Tibial artery (tissue), 4 donors: Measurements from ENCODE around the gene SCGB1C2.

Experiments
- DNase-seq, 2 donors: peaks; one replicate each; pipeline ENCODE4 v3.0.0-alpha.2; 2019
- H3K27ac ChIP-seq, 2 donors: fragments of 200-600 bp; sonication (generic) in 1 of 2; 1 replicate in 1 of 2; 2 replicates in 1 of 2; pipeline ENCODE4 v1.5.1; 2018 to 2019; ENCODE audit warnings: mild to moderate bottlenecking in 1 of 2
- H3K27me3 ChIP-seq, 2 donors: fragments of 200-600 bp; sonication (generic) in 1 of 2; one replicate each; pipeline versions ENCODE4 v1.5.1 to v1.6.0; 2016 to 2019
- H3K36me3 ChIP-seq, 3 donors: fragments of 200-600 bp; sonication (generic) in 2 of 3; one replicate each; pipeline ENCODE4 v1.5.1; 2016 to 2019; ENCODE audit warnings: mild to moderate bottlenecking in 2 of 3
- H3K4me1 ChIP-seq, 4 donors: fragments of 200-600 bp; sonication (generic) in 2 of 4; 1 replicate in 3 of 4; 2 replicates in 1 of 4; pipeline ENCODE4 v1.5.1; 2016 to 2019
- H3K4me3 ChIP-seq, 2 donors: fragments of 200-600 bp; sonication (generic) in 1 of 2; 1 replicate in 1 of 2; 2 replicates in 1 of 2; pipeline ENCODE4 v1.5.1; 2018 to 2019; ENCODE audit warnings: mild to moderate bottlenecking in 2 of 2
- H3K9me3 ChIP-seq, 3 donors: fragments of 200-600 bp; sonication (generic) in 1 of 3; one replicate each; pipeline ENCODE4 v1.5.1; 2016 to 2019
- CTCF ChIP-seq, 2 experiments: fragments of 200-600 bp in 1 of 2; fragments of 450-650 bp in 1 of 2; IDR thresholded peaks; one replicate each; pipeline ENCODE4 v1.5.1; 2017 to 2019; ENCODE audit warnings: antibody characterized with exemption in 2 of 2, mild to moderate bottlenecking in 1 of 2, moderate library complexity in 1 of 2
- intact Hi-C: fragments of 100-400 bp; cut with DNase I; formaldehyde crosslinking; loops from one replicate; pipeline ENCODE4 v1.15.0; 2023; ENCODE audit warnings: low total_unique reads

SCGB1C2 gene

GRCh38 chr17:145671-146541 lies 8.5 kb downstream of the SCGB1C2 start:
- Histone ChIP-seq H3K27me3 (peaks cover 0 to 5% of the 10 kb centered on the region in 2 donors), H3K36me3 (no peaks in the 10 kb centered on the region), H3K9me3 (no peaks in the 10 kb centered on the region), H3K4me1 (peaks cover 0 to 4% (median 1%) of the 10 kb centered on the region in 4 donors), H3K27ac (no peak overlapping the region), H3K4me3 (no peak overlapping the region)
- DNase-seq, result peak in 1 of 2 donors; percentile 52
- intact Hi-C loops, result no loop called here
- TF ChIP-seq CTCF (IDR thresholded peaks at IDR 0.05), result no peak

- no peaks in the 10 kb centered on the region for H3K9me3 ChIP-seq
- peaks cover 0 to 4% (median 1%) of the 10 kb centered on the region in 4 donors for H3K4me1 ChIP-seq
- H3K27me3 ChIP-seq, result peaks cover 0 to 5% of the 10 kb centered on the region in 2 donors
- no peak overlapping the region for H3K27ac ChIP-seq
- no peaks in the 10 kb centered on the region for H3K36me3 ChIP-seq
- no peak for TF ChIP-seq CTCF (IDR thresholded peaks at IDR 0.05)
- intact Hi-C loops, result no loop called here
- H3K4me3 ChIP-seq, result no peak overlapping the region
- peak in 1 of 2 donors; percentile 38 for DNase-seq
Observed at GRCh38 chr17:146546-146945, 9.2 kb downstream of the SCGB1C2 start.

- peak in 1 of 2 donors; percentile 61 for DNase-seq
- intact Hi-C loops, result no loop called here
Observed at GRCh38 chr17:146983-147761, 9.8 kb downstream of the SCGB1C2 start.

GRCh38 chr17:147796-148740 lies 10.7 kb downstream of the SCGB1C2 start:
- Histone ChIP-seq H3K36me3 (no peaks in the 10 kb centered on the region), H3K27ac (no peak overlapping the region), H3K4me3 (no peak overlapping the region), H3K27me3 (peaks cover 0 to 15% of the 10 kb centered on the region in 2 donors), H3K4me1 (peaks cover 0 to 4% (median 1%) of the 10 kb centered on the region in 4 donors), H3K9me3 (no peaks in the 10 kb centered on the region)
- intact Hi-C loops, result no loop called here
- DNase-seq, result peak in 1 of 2 donors; percentile 49
- TF ChIP-seq CTCF (IDR thresholded peaks at IDR 0.05), result no peak

More at GRCh38 chr17:146983-147761, 9.8 kb downstream of the SCGB1C2 start:
- Histone ChIP-seq H3K9me3 (no peaks in the 10 kb centered on the region), H3K4me3 (no peak overlapping the region), H3K4me1 (peaks cover 0 to 4% (median 1%) of the 10 kb centered on the region in 4 donors), H3K27ac (no peak overlapping the region), H3K27me3 (peaks cover 0 to 11% of the 10 kb centered on the region in 2 donors), H3K36me3 (no peaks in the 10 kb centered on the region)
- TF ChIP-seq CTCF (IDR thresholded peaks at IDR 0.05), result no peak

- no peak overlapping the region for H3K4me3 ChIP-seq
- intact Hi-C loops, result no loop called here
- DNase-seq, result peak in 1 of 2 donors; percentile 35
Observed at GRCh38 chr17:148757-149156, 11.4 kb downstream of the SCGB1C2 start.

More at GRCh38 chr17:148757-149156, 11.4 kb downstream of the SCGB1C2 start:
- Histone ChIP-seq H3K27ac (no peak overlapping the region), H3K27me3 (peaks cover 0 to 17% of the 10 kb centered on the region in 2 donors), H3K9me3 (no peaks in the 10 kb centered on the region), H3K36me3 (no peaks in the 10 kb centered on the region), H3K4me1 (peaks cover 0 to under 1% (median under 1%) of the 10 kb centered on the region in 4 donors)
- TF ChIP-seq CTCF (IDR thresholded peaks at IDR 0.05), result no peak
